Activated CD8-positive, alpha-beta memory T cell treated with anti-CD3 and anti-CD28 coated beads for 24 hours (primary cell): ENCODE measurements around the gene ZCCHC7.
"Not testable (repeated sequence)": the region's sequence is repeated elsewhere in the genome, so short reads cannot be mapped to it uniquely, and the experiment has no call there.

Experiments
- DNase-seq: peaks from one replicate; pipeline ENCODE4 v3.0.0-alpha.2; 2020

The ZCCHC7 gene

GRCh38 chr9:37121881-37122280 is 1.5 kb downstream of the ZCCHC7 start:
- DNase-seq = no peak

- no peak for DNase-seq
Observed at GRCh38 chr9:37126214-37126788, 5.9 kb downstream of the ZCCHC7 start.

GRCh38 chr9:37127018-37127417 is 6.6 kb downstream of the ZCCHC7 start:
- DNase-seq = no peak

- DNase-seq = no peak
Observed at GRCh38 chr9:37128051-37128450, 7.7 kb downstream of the ZCCHC7 start.

- DNase-seq = no peak
Observed at GRCh38 chr9:37134166-37134565, 13.8 kb downstream of the ZCCHC7 start.

GRCh38 chr9:37141015-37141414 is 20.6 kb downstream of the ZCCHC7 start:
- DNase-seq = no peak

- DNase-seq = no peak
Observed at GRCh38 chr9:37144762-37145161, 24.4 kb downstream of the ZCCHC7 start.

- DNase-seq = no peak
Observed at GRCh38 chr9:37146410-37146809, 26.0 kb downstream of the ZCCHC7 start.

- no peak for DNase-seq
Observed at GRCh38 chr9:37148181-37148580, 27.8 kb downstream of the ZCCHC7 start.

- DNase-seq = no peak
Observed at GRCh38 chr9:37149666-37150308, 29.4 kb downstream of the ZCCHC7 start.

- no peak for DNase-seq
Observed at GRCh38 chr9:37150415-37150814, 30.0 kb downstream of the ZCCHC7 start.

GRCh38 chr9:37151812-37152211 is 31.4 kb downstream of the ZCCHC7 start:
- DNase-seq = no peak

GRCh38 chr9:37152365-37152764 is 32.0 kb downstream of the ZCCHC7 start:
- no peak for DNase-seq

GRCh38 chr9:37155601-37156000 is 35.2 kb downstream of the ZCCHC7 start:
- no peak for DNase-seq

GRCh38 chr9:37156205-37156604 is 35.8 kb downstream of the ZCCHC7 start:
- no peak for DNase-seq

GRCh38 chr9:37156781-37157356 is 36.5 kb downstream of the ZCCHC7 start:
- DNase-seq = no peak

GRCh38 chr9:37157726-37158377 is 37.5 kb downstream of the ZCCHC7 start:
- no peak for DNase-seq

- DNase-seq = no peak
Observed at GRCh38 chr9:37163299-37163698, 42.9 kb downstream of the ZCCHC7 start.

GRCh38 chr9:37164335-37164734 is 44.0 kb downstream of the ZCCHC7 start:
- DNase-seq = not testable (repeated sequence)

- no peak for DNase-seq
Observed at GRCh38 chr9:37165644-37166043, 45.3 kb downstream of the ZCCHC7 start.

- no peak for DNase-seq
Observed at GRCh38 chr9:37167456-37168047, 47.2 kb downstream of the ZCCHC7 start.

- no peak for DNase-seq
Observed at GRCh38 chr9:37172557-37172956, 52.2 kb downstream of the ZCCHC7 start.

- DNase-seq = no peak
Observed at GRCh38 chr9:37174247-37174646, 53.9 kb downstream of the ZCCHC7 start.

GRCh38 chr9:37178742-37179141 is 58.4 kb downstream of the ZCCHC7 start:
- no peak for DNase-seq
